ENCODE results near the gene C1orf105.

C1orf105 gene

GRCh38 chr1:172397633-172398032, 22.9 kb upstream of the C1orf105 start:
- DNase-seq: no peak

GRCh38 chr1:172398193-172398592, 22.3 kb upstream of the C1orf105 start:
- no peak for DNase-seq

- DNase-seq: peak; percentile 35
Observed at GRCh38 chr1:172398970-172399755, 21.3 kb upstream of the C1orf105 start.

- no peak for DNase-seq
Observed at GRCh38 chr1:172399756-172400721, 20.4 kb upstream of the C1orf105 start.

- no peak for DNase-seq
Observed at GRCh38 chr1:172400722-172401105, 19.8 kb upstream of the C1orf105 start.

GRCh38 chr1:172401477-172401876, 19.0 kb upstream of the C1orf105 start:
- DNase-seq: no peak

GRCh38 chr1:172401892-172402291, 18.6 kb upstream of the C1orf105 start:
- DNase-seq: no peak

- DNase-seq: no peak
Observed at GRCh38 chr1:172402878-172403569, 17.5 kb upstream of the C1orf105 start.

GRCh38 chr1:172404121-172404520, 16.4 kb upstream of the C1orf105 start:
- no peak for DNase-seq

GRCh38 chr1:172405912-172406311, 14.6 kb upstream of the C1orf105 start:
- DNase-seq: no peak

- DNase-seq: no peak
Observed at GRCh38 chr1:172406968-172407367, 13.5 kb upstream of the C1orf105 start.

GRCh38 chr1:172408958-172409357, 11.5 kb upstream of the C1orf105 start:
- DNase-seq: no peak

GRCh38 chr1:172410027-172410426, 10.5 kb upstream of the C1orf105 start:
- no peak for DNase-seq

GRCh38 chr1:172411791-172412338, 8.6 kb upstream of the C1orf105 start:
- DNase-seq: no peak

GRCh38 chr1:172414331-172414730, 6.2 kb upstream of the C1orf105 start:
- DNase-seq: no peak

GRCh38 chr1:172416496-172417035, 3.9 kb upstream of the C1orf105 start:
- DNase-seq: no peak

GRCh38 chr1:172417557-172417956, 2.9 kb upstream of the C1orf105 start:
- no peak for DNase-seq

GRCh38 chr1:172421974-172422604, 1.6 kb downstream of the C1orf105 start:
- DNase-seq: no peak

- DNase-seq: no peak
Observed at GRCh38 chr1:172423336-172423735, 2.9 kb downstream of the C1orf105 start.

- no peak for DNase-seq
Observed at GRCh38 chr1:172425339-172425738, 4.9 kb downstream of the C1orf105 start.

GRCh38 chr1:172427191-172427590, 6.7 kb downstream of the C1orf105 start:
- DNase-seq: no peak
